Astrocyte of the cerebellum (primary cell): ENCODE results near the gene ATG9B.

Experiments
- DNase-seq: peaks from one replicate; pipeline ENCODE4 v3.0.0-alpha.2; 2011; ENCODE audit warnings: low read depth
- H3K4me3 ChIP-seq: 2 replicates; pipeline ENCODE4 v1.5.1; 2011; ENCODE audit warnings: mild to moderate bottlenecking, low read depth, low read length, moderate library complexity
- CTCF ChIP-seq: IDR thresholded peaks from 2 replicates; pipeline ENCODE4 v1.5.1; 2012; ENCODE audit warnings: low read length, low read depth, moderate library complexity, mild to moderate bottlenecking; ENCODE audit errors: missing control alignments
- in situ Hi-C: cut with HindIII; loops from 2 replicates; pipeline ENCODE4 v1.10.0; 2017; ENCODE audit warnings: low sequenced_read_pairs

The ATG9B gene

GRCh38 chr7:150966002-150966401, 58.3 kb downstream of the ATG9B start:
- in situ Hi-C loops = no loop called here
- no peak for TF ChIP-seq CTCF
- H3K4me3 ChIP-seq = no peak overlapping the region
- no peak for DNase-seq

GRCh38 chr7:150965273-150965830, 58.9 kb downstream of the ATG9B start:
- TF ChIP-seq CTCF = no peak
- no peak for DNase-seq
- H3K4me3 ChIP-seq = no peak overlapping the region
- in situ Hi-C loops = no loop called here
